H9 (cell line): ENCODE results near the gene KCTD5. TPM values are rescaled to one million over a fixed set of nuclear protein-coding genes. Genes with fewer than 3 reads are reported as not detected.

Source experiments
- DNase-seq: peaks from one replicate; pipeline ENCODE4 v3.0.0-alpha.2; 2017
- H2AFZ ChIP-seq: one replicate; pipeline ENCODE4 v1.6.1; 2013; ENCODE audit warnings: mild to moderate bottlenecking, low read length, control low read depth, moderate library complexity
- H2AK5ac ChIP-seq: 2 replicates; pipeline ENCODE4 v1.6.1; 2013; ENCODE audit warnings: low read length, control low read depth, mixed read lengths; ENCODE audit not compliant: insufficient read length
- H2BK120ac ChIP-seq: one replicate; pipeline ENCODE4 v1.6.1; 2013; ENCODE audit warnings: low read depth, mild to moderate bottlenecking, low read length, control low read depth, inconsistent platforms; ENCODE audit not compliant: poor library complexity, severe bottlenecking
- H2BK12ac ChIP-seq: 2 replicates; pipeline ENCODE4 v1.6.1; 2013; ENCODE audit warnings: low read length, control low read depth, mixed read lengths, low read depth; ENCODE audit not compliant: insufficient read length
- H2BK15ac ChIP-seq: 2 replicates; pipeline ENCODE4 v1.6.1; 2013; ENCODE audit warnings: low read depth, low read length, control low read depth
- H2BK20ac ChIP-seq: one replicate; pipeline ENCODE4 v1.6.1; 2013; ENCODE audit warnings: low read depth, mild to moderate bottlenecking, low read length, control low read depth, inconsistent platforms; ENCODE audit not compliant: poor library complexity, severe bottlenecking
- H2BK5ac ChIP-seq: 2 replicates; pipeline ENCODE4 v1.6.1; 2013; ENCODE audit warnings: low read length, control low read depth, mixed read lengths; ENCODE audit not compliant: insufficient read length
- H3K14ac ChIP-seq: 2 replicates; pipeline ENCODE4 v1.6.1; 2013; ENCODE audit warnings: low read length, control low read depth; ENCODE audit not compliant: insufficient read depth
- H3K18ac ChIP-seq: 2 replicates; pipeline ENCODE4 v1.6.1; 2013; ENCODE audit warnings: low read depth, mild to moderate bottlenecking, mixed read lengths, low read length, control low read depth; ENCODE audit not compliant: insufficient read length
- H3K23ac ChIP-seq: 2 replicates; pipeline ENCODE4 v1.6.1; 2013; ENCODE audit warnings: low read length, control low read depth, mixed read lengths, low read depth; ENCODE audit not compliant: insufficient read length
- H3K23me2 ChIP-seq: 2 replicates; pipeline ENCODE4 v1.6.1; 2013; ENCODE audit warnings: low read depth, mild to moderate bottlenecking, mixed read lengths, low read length, control low read depth; ENCODE audit not compliant: insufficient read length, poor library complexity, severe bottlenecking
- H3K27ac ChIP-seq: 2 replicates; pipeline ENCODE4 v1.5.1; 2013; ENCODE audit warnings: low read length, control low read depth, mixed read lengths, low read depth; ENCODE audit not compliant: insufficient read length
- H3K27me3 ChIP-seq: 2 replicates; pipeline ENCODE4 v1.6.1; 2013; ENCODE audit warnings: low read length, control low read depth, inconsistent platforms; ENCODE audit not compliant: insufficient read depth
- H3K4ac ChIP-seq: 2 replicates; pipeline ENCODE4 v1.6.1; 2013; ENCODE audit warnings: low read depth, mild to moderate bottlenecking, control low read depth, inconsistent platforms, low read length, moderate library complexity
- H3K4me1 ChIP-seq: 2 replicates; pipeline ENCODE4 v1.6.1; 2013; ENCODE audit warnings: low read length, control low read depth, inconsistent platforms; ENCODE audit not compliant: insufficient read depth
- H3K4me2 ChIP-seq: 2 replicates; pipeline ENCODE4 v1.6.1; 2013; ENCODE audit warnings: low read length, control low read depth, mixed read lengths; ENCODE audit not compliant: insufficient read length, insufficient read depth
- H3K56ac ChIP-seq: 2 replicates; pipeline ENCODE4 v1.6.1; 2013; ENCODE audit warnings: low read depth, mild to moderate bottlenecking, mixed read lengths, low read length, control low read depth; ENCODE audit not compliant: insufficient read length
- H3K79me1 ChIP-seq: 2 replicates; pipeline ENCODE4 v1.6.1; 2013; ENCODE audit warnings: low read depth, mild to moderate bottlenecking, moderate library complexity, low read length, control low read depth, inconsistent platforms; ENCODE audit not compliant: insufficient read depth, poor library complexity, severe bottlenecking
- H3K79me2 ChIP-seq: 2 replicates; pipeline ENCODE4 v1.6.1; 2013; ENCODE audit warnings: low read length, control low read depth, inconsistent platforms; ENCODE audit not compliant: insufficient read depth
- H3K9ac ChIP-seq: 2 replicates; pipeline ENCODE4 v1.6.1; 2013; ENCODE audit warnings: low read length, control low read depth, mixed read lengths; ENCODE audit not compliant: insufficient read length; ENCODE audit errors: extremely low read depth
- H3K9me3 ChIP-seq: one replicate; pipeline ENCODE4 v1.6.1; 2013; ENCODE audit warnings: low read depth, low read length, inconsistent platforms; ENCODE audit not compliant: control insufficient read depth
- H3T11ph ChIP-seq: one replicate; pipeline ENCODE4 v1.6.1; 2013; ENCODE audit warnings: mild to moderate bottlenecking, low read length, control low read depth, inconsistent platforms
- H4K20me1 ChIP-seq: one replicate; pipeline ENCODE4 v1.6.1; 2013; ENCODE audit not compliant: control insufficient read depth, insufficient read length, insufficient read depth
- H4K5ac ChIP-seq: 2 replicates; pipeline ENCODE4 v1.6.1; 2013; ENCODE audit warnings: low read depth, mild to moderate bottlenecking, mixed read lengths, low read length, control low read depth; ENCODE audit not compliant: insufficient read length
- H4K8ac ChIP-seq: replicated peaks from 2 replicates; pipeline ENCODE4 v1.6.1; 2013; ENCODE audit warnings: low read length, control low read depth, mixed read lengths, low read depth; ENCODE audit not compliant: insufficient read length
- H4K91ac ChIP-seq: 2 replicates; pipeline ENCODE4 v1.6.1; 2013; ENCODE audit warnings: low read depth, mild to moderate bottlenecking, moderate library complexity, mixed read lengths, low read length, control low read depth; ENCODE audit not compliant: insufficient read length
- H3K27ac Mint-ChIP-seq, 3 experiments: 2 replicates in 2 of 3; 3 replicates in 1 of 3; pipeline ENCODE4 v1.8.0; 2020 to 2021; ENCODE audit warnings: mixed read lengths in 3 of 3, mild to moderate bottlenecking in 1 of 3, moderate library complexity in 1 of 3
- H3K27me3 Mint-ChIP-seq: 2 replicates; pipeline ENCODE4 v1.8.0; 2021; ENCODE audit warnings: low read depth, mild to moderate bottlenecking, moderate library complexity, mixed read lengths
- H3K36me3 Mint-ChIP-seq, 3 experiments: 2 replicates in 2 of 3; 3 replicates in 1 of 3; pipeline ENCODE4 v1.8.0; 2020 to 2021; ENCODE audit warnings: low read depth in 3 of 3, mixed read lengths in 3 of 3; ENCODE audit not compliant: insufficient read depth in 1 of 3
- H3K4me1 Mint-ChIP-seq, 2 experiments: 2 replicates each; pipeline ENCODE4 v1.8.0; 2020; ENCODE audit warnings: mixed read lengths in 2 of 2
- H3K4me3 Mint-ChIP-seq, 2 experiments: 2 replicates in 1 of 2; 3 replicates in 1 of 2; pipeline ENCODE4 v1.8.0; 2020 to 2021; ENCODE audit warnings: mild to moderate bottlenecking in 2 of 2, mixed read lengths in 2 of 2, moderate library complexity in 1 of 2
- H3K9me3 Mint-ChIP-seq, 2 experiments: 2 replicates in 1 of 2; 3 replicates in 1 of 2; pipeline ENCODE4 v1.8.0; 2020; ENCODE audit warnings: mild to moderate bottlenecking in 2 of 2, mixed read lengths in 2 of 2, moderate library complexity in 1 of 2
- CTCF ChIP-seq: fragments of 200-600 bp; sonication (generic); conservative IDR thresholded peaks from 3 replicates; pipeline ENCODE4 v1.8.0; 2021; ENCODE audit warnings: antibody characterized with exemption, mild to moderate bottlenecking
- WGBS: extraction: QIAGEN DNeasy Blood & Tissue Kit; methylation state at CpG from one replicate; pipeline ENCODE4 v1.1.7; 2013; ENCODE audit warnings: missing lambda C conversion rate, low lambda C conversion rate, mixed read lengths; ENCODE audit not compliant: insufficient read length; ENCODE audit errors: extremely low coverage; 5-methylcytosine and 5-hydroxymethylcytosine counted together
- total RNA-seq: library from RNA; stranded (reverse); gene quantifications from 2 replicates; pipeline ENCODE4 v1.2.1, GENCODE V29; 2021

Gene KCTD5
- total RNA-seq, 1 experiment from 2014 or later: 39.9 TPM

GRCh38 chr16:2739625-2740430 lies 57.5 kb downstream of the KCTD5 start:
- Histone ChIP-seq H2BK12ac (no peak overlapping the region), H3K56ac (no peak overlapping the region), H2BK5ac (no peak overlapping the region), H3K4ac (no peak overlapping the region), H2AK5ac (no peak overlapping the region), H3K23ac (no peak overlapping the region), H2BK15ac (no peak overlapping the region), H2BK20ac (no peak overlapping the region), H3K14ac (no peak overlapping the region; the same call in 1 of the 2 replicates), H4K5ac (no peak overlapping the region), H4K8ac (no peak overlapping the region), H3K27me3 (no peaks in the 10 kb centered on the region), H4K20me1 (no peaks in the 10 kb centered on the region), H3K18ac (no peak overlapping the region), H3K9ac (no peak overlapping the region), H3K4me2 (no peak overlapping the region), H3K9me3 (no peaks in the 10 kb centered on the region), H4K91ac (no peak overlapping the region), H3T11ph (no peak overlapping the region), H3K79me2 (no peaks in the 10 kb centered on the region), H3K4me1 (no peaks in the 10 kb centered on the region), H2BK120ac (no peak overlapping the region), H3K27ac (no peak overlapping the region), H2AFZ (no peak overlapping the region), H3K79me1 (no peaks in the 10 kb centered on the region), H3K23me2 (no peaks in the 10 kb centered on the region)
- no peak for DNase-seq
- no CpG with 5 or more reads among the region's 8 CpGs for WGBS
- H3K4me3 Mint-ChIP-seq: no peak overlapping the region
- H3K9me3 Mint-ChIP-seq: no peaks in the 10 kb centered on the region
- H3K27ac Mint-ChIP-seq: no peak overlapping the region; a peak in 1 of 7 replicates
- H3K36me3 Mint-ChIP-seq: no peaks in the 10 kb centered on the region
- no peak for TF ChIP-seq CTCF
- peaks cover 6 to 21% of the 10 kb centered on the region in 2 experiments; a peak in 2 of 4 replicates for H3K4me1 Mint-ChIP-seq
- H3K27me3 Mint-ChIP-seq: no peaks in the 10 kb centered on the region; the same call in 1 of the 2 replicates
